HepG2 (cell line): ENCODE data around the gene NAT10. TPM values are rescaled to one million over a fixed set of nuclear protein-coding genes. Genes with fewer than 3 reads are reported as not detected.

ENCODE experiments used
- ATAC-seq: fragments of 200-7000 bp; cut with Tn5 transposase; 3 replicates; pipeline ENCODE4 v1.9.1; 2020; ENCODE audit warnings: mild to moderate bottlenecking, moderate library complexity
- BruUV-seq: library from RNA; stranded (reverse); fragments of 400-500 nt; replicated peaks from 2 replicates; lab custom pipeline; 2021; lab: Mats Ljungman, UMichigan
- CTCF ChIA-PET: fragments of 300-600 bp; formaldehyde crosslinking; extraction: SDS; loops from one replicate; lab custom pipeline; 2021; ENCODE audit warnings: low total read pairs, inconsistent platforms, low intra/inter-chr PET ratio; lab: Yijun Ruan, JAX
- POLR2A ChIA-PET: fragments of 350-600 bp; sonication (Branson Sonifier 250); formaldehyde crosslinking; loops from one replicate; lab custom pipeline; 2020; ENCODE audit warnings: antibody characterized with exemption, inconsistent platforms; lab: Yijun Ruan, JAX
- DNase-seq: peaks from one replicate; pipeline ENCODE4 v3.0.0-alpha.2; 2015; ENCODE audit warnings: low spot score
- FAIRE-seq: peaks from 3 replicates; lab custom pipeline; 2011; peaks lifted over from hg19 to GRCh38; lab: Jason Lieb, UNC
- H2AFZ ChIP-seq: one replicate; pipeline ENCODE4 v1.6.1; 2011; ENCODE audit warnings: low read length, inconsistent platforms
- H3K27ac ChIP-seq: fragments of 300-600 bp; 3 replicates; pipeline ENCODE4 v1.8.0; 2011; ENCODE audit warnings: mixed run types, mild to moderate bottlenecking, mixed read lengths, low read length, inconsistent platforms; ENCODE audit not compliant: insufficient read depth; ENCODE audit errors: extremely low read length
- H3K27me3 ChIP-seq, 2 experiments: fragments of 200-600 bp in 1 of 2; 2 replicates in 1 of 2; 3 replicates in 1 of 2; pipeline versions ENCODE4 v1.6.0 to v1.8.0; 2011; ENCODE audit warnings: low read length in 2 of 2, mild to moderate bottlenecking in 2 of 2, moderate library complexity in 2 of 2, inconsistent platforms in 1 of 2; ENCODE audit not compliant: insufficient read depth in 2 of 2, control insufficient read depth in 1 of 2
- H3K36me3 ChIP-seq, 2 experiments: fragments of 200-600 bp in 1 of 2; replicated peaks in 1 of 2; 2 replicates in 1 of 2; 3 replicates in 1 of 2; pipeline versions ENCODE4 v1.5.1 to v1.8.0; 2011; ENCODE audit warnings: low read length in 2 of 2, inconsistent platforms in 1 of 2; ENCODE audit not compliant: insufficient read depth in 2 of 2, control insufficient read depth in 1 of 2
- H3K4me1 ChIP-seq: 2 replicates; pipeline ENCODE4 v1.5.1; 2012; ENCODE audit warnings: low read length, inconsistent platforms; ENCODE audit not compliant: insufficient read depth
- H3K4me2 ChIP-seq: 2 replicates; pipeline ENCODE4 v1.6.0; 2011; ENCODE audit warnings: low read depth, low read length, inconsistent platforms
- H3K4me3 ChIP-seq, 3 experiments: fragments of 200-600 bp in 1 of 3; sonication (generic), shearing (Covaris generic) in 1 of 3; replicated peaks in 1 of 3; 2 replicates each; pipeline ENCODE4 v1.5.1; 2011 to 2016; ENCODE audit warnings: low read length in 3 of 3, inconsistent platforms in 2 of 3, low read depth in 2 of 3, mild to moderate bottlenecking in 2 of 3, control low read depth in 1 of 3, mixed read lengths in 1 of 3; ENCODE audit not compliant: insufficient read depth in 1 of 3
- H3K79me2 ChIP-seq: one replicate; pipeline ENCODE4 v1.6.1; 2011; ENCODE audit warnings: low read length, inconsistent platforms; ENCODE audit not compliant: insufficient read depth
- H3K9ac ChIP-seq: 2 replicates; pipeline ENCODE4 v1.6.0; 2011; ENCODE audit warnings: mild to moderate bottlenecking, low read depth, low read length, inconsistent platforms; ENCODE audit not compliant: insufficient read depth
- H3K9me3 ChIP-seq: 2 replicates; pipeline ENCODE4 v1.5.1; 2012; ENCODE audit warnings: mild to moderate bottlenecking, low read length
- H4K20me1 ChIP-seq: 2 replicates; pipeline ENCODE4 v1.6.0; 2011; ENCODE audit warnings: inconsistent platforms, mild to moderate bottlenecking, low read length, moderate library complexity; ENCODE audit not compliant: insufficient read depth
- ELF4 ChIP-seq: sonication (generic); formaldehyde crosslinking; IDR thresholded peaks from 2 replicates; pipeline ENCODE4 v1.5.0; 2020; ENCODE audit warnings: missing genetic modification reagents, mild to moderate bottlenecking, moderate library complexity, borderline replicate concordance
- NR2F2 ChIP-seq: IDR thresholded peaks from 2 replicates; pipeline ENCODE4 v1.6.1; 2012; ENCODE audit warnings: low read depth, inconsistent platforms, borderline replicate concordance
- SMAD9 ChIP-seq: sonication (generic); formaldehyde crosslinking; IDR thresholded peaks from 2 replicates; pipeline ENCODE4 v1.5.1; 2020; ENCODE audit warnings: mild to moderate bottlenecking, missing genetic modification reagents
- TARDBP ChIP-seq: sonication (generic); formaldehyde crosslinking; IDR thresholded peaks from 2 replicates; pipeline ENCODE4 v1.8.0; 2022; ENCODE audit warnings: mild to moderate bottlenecking, missing genetic modification reagents
- TBP ChIP-seq: sonication (generic); formaldehyde crosslinking; IDR thresholded peaks from 2 replicates; pipeline ENCODE4 v1.5.0; 2020; ENCODE audit warnings: missing genetic modification reagents
- ZNF251 ChIP-seq: sonication (generic); formaldehyde crosslinking; IDR thresholded peaks from 2 replicates; pipeline ENCODE4 v1.9.0; 2021; ENCODE audit warnings: mild to moderate bottlenecking, missing genetic modification reagents
- ZNF510 ChIP-seq: sonication (generic); formaldehyde crosslinking; IDR thresholded peaks from 2 replicates; pipeline ENCODE4 v1.4.0; 2020; ENCODE audit warnings: low read depth, mild to moderate bottlenecking, missing genetic modification reagents
- WGBS: methylation state at CpG from one replicate; pipeline ENCODE4 v1.1.6; 2017; ENCODE audit warnings: low lambda C conversion rate; 5-methylcytosine and 5-hydroxymethylcytosine counted together
- in situ Hi-C: cut with HindIII; loops from 2 replicates; pipeline ENCODE4 v1.10.0; 2017; ENCODE audit warnings: low pct_unique_long_range_greater_than_20kb; ENCODE audit not compliant: extremely low pct_ligation_motif_present
- intact Hi-C: fragments of 100-400 bp; cut with micrococcal nuclease; formaldehyde crosslinking; loops from one replicate; pipeline ENCODE4 v1.10.0; 2022; ENCODE audit not compliant: unreplicated experiment
- polyA plus RNA-seq, 8 experiments: library from polyadenylated mRNA; depleted of rRNA in 3 of 8; stranded (reverse) in 7 of 8; unstranded in 1 of 8; fragments of >200 nt; fragmentation: Illumina TruSeq in 4 of 8; extraction: Trizol in 4 of 8; gene quantifications; 2 replicates each; pipeline versions ENCODE4 v1.2.1 to v1.2.3, GENCODE V29; 2011 to 2016; ENCODE audit warnings: low read depth in 4 of 8, missing spikeins in 1 of 8, mixed read lengths in 1 of 8; ENCODE audit not compliant: insufficient read depth in 1 of 8
- total RNA-seq, 5 experiments: library from RNA; depleted of rRNA; stranded (reverse); fragments of >200 nt; fragmentation: Illumina TruSeq; extraction: Trizol; gene quantifications; 2 replicates each; pipeline ENCODE4 v1.2.3, GENCODE V29; 2016; ENCODE audit warnings: low read depth in 1 of 5
- TF ChIP-seq, protein P1 (sequence below), 2 experiments: sonication (generic) in 1 of 2; formaldehyde crosslinking in 1 of 2; IDR thresholded peaks; 2 replicates each; pipeline versions ENCODE4 v1.4.0 to v1.6.1; 2018 to 2020; ENCODE audit warnings: missing genetic modification reagents in 2 of 2, borderline replicate concordance in 1 of 2, low read depth in 1 of 2, mild to moderate bottlenecking in 1 of 2, missing biosample characterization in 1 of 2
- TF ChIP-seq, protein P2 (sequence below): sonication (generic); IDR thresholded peaks from 2 replicates; pipeline ENCODE4 v1.6.1; 2016; ENCODE audit warnings: low read depth, borderline replicate concordance
- TF ChIP-seq, protein P3 (sequence below): sonication (generic); formaldehyde crosslinking; IDR thresholded peaks from 2 replicates; pipeline ENCODE4 v1.4.0; 2020; ENCODE audit warnings: missing genetic modification reagents, borderline replicate concordance

Gene NAT10
- total and polyA plus RNA-seq, 2 of the 13 experiments (the other 11 are each of a cell fraction or from before 2014, with no cell fraction given) = 33.9 to 51.9 TPM

DNA sequence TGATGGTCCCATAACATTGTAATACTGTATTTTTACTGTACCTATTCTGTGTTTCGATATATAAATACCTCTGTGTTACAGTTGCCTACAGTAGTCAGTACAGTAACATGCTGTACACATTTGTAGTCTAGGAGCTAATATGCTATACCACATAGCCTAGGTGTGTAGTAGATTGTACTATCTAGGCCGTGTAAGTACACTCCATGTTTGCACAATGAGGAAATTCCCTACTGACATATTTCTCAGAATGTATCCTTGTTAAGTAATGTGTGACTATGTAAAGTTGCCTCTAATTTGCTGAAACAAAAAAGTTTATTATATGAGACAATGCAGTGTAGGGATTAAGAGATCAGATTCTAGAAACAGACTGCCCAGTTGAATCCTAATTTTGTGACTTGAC lies 32.6 kb upstream of the NAT10 start:
- DNase-seq = no peak
- no peak for ATAC-seq
- ChIA-PET CTCF (no interaction called here), POLR2A (no interaction called here)
- Histone ChIP-seq H3K4me1 (peaks cover 9% of the 10 kb centered on the region), H3K4me3 (no peak overlapping the region), H3K4me2 (no peak overlapping the region), H3K9me3 (no peaks in the 10 kb centered on the region), H3K36me3 (peaks cover 11 to 69% of the 10 kb centered on the region in 2 experiments), H3K9ac (no peak overlapping the region), H3K79me2 (peaks cover 65% of the 10 kb centered on the region), H2AFZ (no peak overlapping the region), H4K20me1 (peaks cover 36% of the 10 kb centered on the region), H3K27ac (no peak overlapping the region), H3K27me3 (no peaks in the 10 kb centered on the region)
- TF ChIP-seq, protein P1, sequence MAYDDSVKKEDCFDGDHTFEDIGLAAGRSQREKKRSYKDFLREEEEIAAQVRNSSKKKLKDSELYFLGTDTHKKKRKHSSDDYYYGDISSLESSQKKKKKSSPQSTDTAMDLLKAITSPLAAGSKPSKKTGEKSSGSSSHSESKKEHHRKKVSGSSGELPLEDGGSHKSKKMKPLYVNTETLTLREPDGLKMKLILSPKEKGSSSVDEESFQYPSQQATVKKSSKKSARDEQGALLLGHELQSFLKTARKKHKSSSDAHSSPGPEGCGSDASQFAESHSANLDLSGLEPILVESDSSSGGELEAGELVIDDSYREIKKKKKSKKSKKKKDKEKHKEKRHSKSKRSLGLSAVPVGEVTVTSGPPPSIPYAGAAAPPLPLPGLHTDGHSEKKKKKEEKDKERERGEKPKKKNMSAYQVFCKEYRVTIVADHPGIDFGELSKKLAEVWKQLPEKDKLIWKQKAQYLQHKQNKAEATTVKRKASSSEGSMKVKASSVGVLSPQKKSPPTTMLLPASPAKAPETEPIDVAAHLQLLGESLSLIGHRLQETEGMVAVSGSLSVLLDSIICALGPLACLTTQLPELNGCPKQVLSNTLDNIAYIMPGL (CRISPR knock-in tag; IDR thresholded peaks at IDR 0.05; ENCODE audit: borderline replicate concordance in 1 of 2, low read depth in 1 of 2) = no peak
- TF ChIP-seq ZNF251 (CRISPR knock-in tag) = no peak
- no peak for TF ChIP-seq NR2F2
- TF ChIP-seq, protein P2, sequence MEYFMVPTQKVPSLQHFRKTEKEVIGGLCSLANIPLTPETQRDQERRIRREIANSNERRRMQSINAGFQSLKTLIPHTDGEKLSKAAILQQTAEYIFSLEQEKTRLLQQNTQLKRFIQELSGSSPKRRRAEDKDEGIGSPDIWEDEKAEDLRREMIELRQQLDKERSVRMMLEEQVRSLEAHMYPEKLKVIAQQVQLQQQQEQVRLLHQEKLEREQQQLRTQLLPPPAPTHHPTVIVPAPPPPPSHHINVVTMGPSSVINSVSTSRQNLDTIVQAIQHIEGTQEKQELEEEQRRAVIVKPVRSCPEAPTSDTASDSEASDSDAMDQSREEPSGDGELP = no peak
- WGBS = 95% methylated on average over 2 of the region's 2 CpGs
- no peak for FAIRE-seq
- intact Hi-C loops = no loop called here
- BruUV-seq = no TSS peak
- in situ Hi-C loops = no loop called here

DNA sequence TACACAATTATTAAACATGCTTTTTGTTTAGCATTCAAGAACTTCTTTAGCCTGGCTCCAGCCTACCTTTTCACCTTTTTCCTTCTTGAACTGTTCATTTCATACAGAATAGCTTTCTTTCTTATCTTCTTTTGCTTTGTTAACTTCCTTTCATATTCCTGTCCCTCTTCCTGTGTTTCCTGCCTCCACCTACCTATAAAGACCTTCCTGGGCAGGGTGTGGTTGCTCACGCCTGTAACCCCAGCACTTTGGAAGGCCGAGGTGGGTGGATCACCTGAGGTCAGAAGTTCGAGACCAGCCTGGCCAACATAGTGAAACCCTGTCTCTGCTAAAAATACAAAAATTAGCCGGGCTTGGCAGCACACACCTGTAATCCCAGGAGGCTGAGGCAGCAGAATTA lies 31.0 kb upstream of the NAT10 start:
- ATAC-seq (no peak), DNase-seq (no peak), FAIRE-seq (no peak)
- Histone ChIP-seq H3K4me2 (no peak overlapping the region), H3K4me1 (no peaks in the 10 kb centered on the region), H3K27me3 (no peaks in the 10 kb centered on the region), H3K79me2 (peaks cover 52% of the 10 kb centered on the region), H3K4me3 (no peak overlapping the region), H3K27ac (no peak overlapping the region), H3K9ac (no peak overlapping the region), H2AFZ (no peak overlapping the region), H3K36me3 (peaks cover 15 to 84% of the 10 kb centered on the region in 2 experiments), H3K9me3 (no peaks in the 10 kb centered on the region), H4K20me1 (peaks cover 22% of the 10 kb centered on the region)
- POLR2A ChIA-PET = interaction anchor here (0.9 kb wide), 1 partner anchor 15 kb away, joined by 3 read pairs; no protein-coding TSS in a partner anchor
- CTCF ChIA-PET = no interaction called here
- BruUV-seq = no TSS peak
- intact Hi-C loops = no loop called here
- in situ Hi-C loops = no loop called here
- WGBS = 93% methylated on average over 4 of the region's 4 CpGs
- TF ChIP-seq TBP (CRISPR knock-in tag) (no peak), ELF4 (CRISPR knock-in tag) (no peak), ZNF510 (CRISPR knock-in tag) (no peak), TARDBP (CRISPR knock-in tag) (no peak), SMAD9 (CRISPR knock-in tag) (no peak)
- TF ChIP-seq, protein P3, sequence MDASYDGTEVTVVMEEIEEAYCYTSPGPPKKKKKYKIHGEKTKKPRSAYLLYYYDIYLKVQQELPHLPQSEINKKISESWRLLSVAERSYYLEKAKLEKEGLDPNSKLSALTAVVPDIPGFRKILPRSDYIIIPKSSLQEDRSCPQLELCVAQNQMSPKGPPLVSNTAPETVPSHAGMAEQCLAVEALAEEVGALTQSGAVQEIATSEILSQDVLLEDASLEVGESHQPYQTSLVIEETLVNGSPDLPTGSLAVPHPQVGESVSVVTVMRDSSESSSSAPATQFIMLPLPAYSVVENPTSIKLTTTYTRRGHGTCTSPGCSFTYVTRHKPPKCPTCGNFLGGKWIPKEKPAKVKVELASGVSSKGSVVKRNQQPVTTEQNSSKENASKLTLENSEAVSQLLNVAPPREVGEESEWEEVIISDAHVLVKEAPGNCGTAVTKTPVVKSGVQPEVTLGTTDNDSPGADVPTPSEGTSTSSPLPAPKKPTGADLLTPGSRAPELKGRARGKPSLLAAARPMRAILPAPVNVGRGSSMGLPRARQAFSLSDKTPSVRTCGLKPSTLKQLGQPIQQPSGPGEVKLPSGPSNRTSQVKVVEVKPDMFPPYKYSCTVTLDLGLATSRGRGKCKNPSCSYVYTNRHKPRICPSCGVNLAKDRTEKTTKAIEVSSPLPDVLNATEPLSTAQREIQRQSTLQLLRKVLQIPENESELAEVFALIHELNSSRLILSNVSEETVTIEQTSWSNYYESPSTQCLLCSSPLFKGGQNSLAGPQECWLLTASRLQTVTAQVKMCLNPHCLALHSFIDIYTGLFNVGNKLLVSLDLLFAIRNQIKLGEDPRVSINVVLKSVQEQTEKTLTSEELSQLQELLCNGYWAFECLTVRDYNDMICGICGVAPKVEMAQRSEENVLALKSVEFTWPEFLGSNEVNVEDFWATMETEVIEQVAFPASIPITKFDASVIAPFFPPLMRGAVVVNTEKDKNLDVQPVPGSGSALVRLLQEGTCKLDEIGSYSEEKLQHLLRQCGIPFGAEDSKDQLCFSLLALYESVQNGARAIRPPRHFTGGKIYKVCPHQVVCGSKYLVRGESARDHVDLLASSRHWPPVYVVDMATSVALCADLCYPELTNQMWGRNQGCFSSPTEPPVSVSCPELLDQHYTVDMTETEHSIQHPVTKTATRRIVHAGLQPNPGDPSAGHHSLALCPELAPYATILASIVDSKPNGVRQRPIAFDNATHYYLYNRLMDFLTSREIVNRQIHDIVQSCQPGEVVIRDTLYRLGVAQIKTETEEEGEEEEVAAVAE (CRISPR knock-in tag) = no peak
